Neuronal stem cell (in vitro differentiated cells): ENCODE data around the gene CDH13.

Experiments used
- DNase-seq: peaks from one replicate; pipeline ENCODE4 v3.0.0-alpha.2; 2013; ENCODE audit warnings: low spot score
- H2AFZ ChIP-seq: one replicate; pipeline ENCODE4 v1.6.1; 2013; ENCODE audit warnings: mild to moderate bottlenecking, low read length, inconsistent platforms
- H2AK5ac ChIP-seq: 2 replicates; pipeline ENCODE4 v1.6.1; 2013; ENCODE audit warnings: low read depth, mild to moderate bottlenecking, inconsistent platforms, low read length, moderate library complexity, mixed read lengths
- H2BK120ac ChIP-seq: 2 replicates; pipeline ENCODE4 v1.6.1; 2013; ENCODE audit warnings: low read depth, mild to moderate bottlenecking, inconsistent platforms, low read length, moderate library complexity, mixed read lengths
- H2BK12ac ChIP-seq: one replicate; pipeline ENCODE4 v1.6.1; 2013; ENCODE audit warnings: low read length, inconsistent platforms
- H2BK15ac ChIP-seq: 2 replicates; pipeline ENCODE4 v1.6.1; 2013; ENCODE audit warnings: mild to moderate bottlenecking, low read length, inconsistent platforms, mixed read lengths
- H2BK5ac ChIP-seq: one replicate; pipeline ENCODE4 v1.6.1; 2013; ENCODE audit warnings: inconsistent platforms, mild to moderate bottlenecking, low read length, moderate library complexity
- H3K14ac ChIP-seq: one replicate; pipeline ENCODE4 v1.6.1; 2013; ENCODE audit warnings: low read length, inconsistent platforms
- H3K18ac ChIP-seq: 2 replicates; pipeline ENCODE4 v1.6.1; 2013; ENCODE audit warnings: low read length, inconsistent platforms
- H3K23ac ChIP-seq: 2 replicates; pipeline ENCODE4 v1.6.1; 2013; ENCODE audit warnings: low read depth, mild to moderate bottlenecking, mixed read lengths, low read length, inconsistent platforms; ENCODE audit not compliant: poor library complexity
- H3K27ac ChIP-seq: replicated peaks from 3 replicates; pipeline ENCODE4 v1.5.1; 2013; ENCODE audit warnings: low read length, inconsistent platforms
- H3K27me3 ChIP-seq, 3 experiments: 2 replicates each; pipeline ENCODE4 v1.6.1; 2013; ENCODE audit warnings: low read length in 3 of 3, mild to moderate bottlenecking in 2 of 3, inconsistent platforms in 1 of 3, low read depth in 1 of 3, mixed read lengths in 1 of 3, moderate library complexity in 1 of 3; ENCODE audit not compliant: control insufficient read depth in 3 of 3, insufficient read depth in 3 of 3
- H3K36me3 ChIP-seq, 2 donors: replicated peaks in 1 of 2; 2 replicates each; pipeline ENCODE4 v1.6.1; 2013; ENCODE audit warnings: low read length in 2 of 2; ENCODE audit not compliant: control insufficient read depth in 2 of 2, insufficient read depth in 2 of 2
- H3K4ac ChIP-seq: 2 replicates; pipeline ENCODE4 v1.6.1; 2013; ENCODE audit warnings: inconsistent platforms, mild to moderate bottlenecking, low read length, moderate library complexity
- H3K4me1 ChIP-seq, 2 donors: 1 replicate in 1 of 2; 2 replicates in 1 of 2; pipeline ENCODE4 v1.6.1; 2013; ENCODE audit warnings: low read length in 2 of 2, low read depth in 1 of 2; ENCODE audit not compliant: control insufficient read depth in 2 of 2, insufficient read depth in 1 of 2
- H3K4me2 ChIP-seq: one replicate; pipeline ENCODE4 v1.6.1; 2013; ENCODE audit warnings: mild to moderate bottlenecking, low read length, inconsistent platforms; ENCODE audit not compliant: insufficient read depth, poor library complexity, severe bottlenecking
- H3K4me3 ChIP-seq, 2 donors: 2 replicates each; pipeline ENCODE4 v1.5.1; 2013; ENCODE audit warnings: low read length in 2 of 2, mild to moderate bottlenecking in 2 of 2, inconsistent platforms in 1 of 2, moderate library complexity in 1 of 2
- H3K79me1 ChIP-seq: one replicate; pipeline ENCODE4 v1.6.1; 2013; ENCODE audit warnings: low read depth, mild to moderate bottlenecking, inconsistent platforms, low read length, moderate library complexity
- H3K9ac ChIP-seq: one replicate; pipeline ENCODE4 v1.6.1; 2013; ENCODE audit warnings: mild to moderate bottlenecking, low read depth, low read length, inconsistent platforms; ENCODE audit not compliant: poor library complexity
- H3K9me3 ChIP-seq, 2 donors: replicated peaks in 1 of 2; 2 replicates each; pipeline versions ENCODE3 to v1.6.1; 2013; ENCODE audit warnings: low read length in 2 of 2, mild to moderate bottlenecking in 2 of 2, inconsistent platforms in 1 of 2, low read depth in 1 of 2, mixed read lengths in 1 of 2, moderate library complexity in 1 of 2; ENCODE audit not compliant: control insufficient read depth in 2 of 2, insufficient read depth in 1 of 2
- H4K8ac ChIP-seq: one replicate; pipeline ENCODE4 v1.6.1; 2013; ENCODE audit warnings: low read depth, mild to moderate bottlenecking, inconsistent platforms, low read length, moderate library complexity
- H4K91ac ChIP-seq: one replicate; pipeline ENCODE4 v1.6.1; 2013; ENCODE audit warnings: low read length, low read depth, mild to moderate bottlenecking, inconsistent platforms; ENCODE audit not compliant: poor library complexity
- WGBS, 2 donors: extraction: QIAGEN DNeasy Blood & Tissue Kit; methylation state at CpG; one replicate each; pipeline ENCODE4 v1.1.7; 2013; ENCODE audit warnings: missing lambda C conversion rate in 2 of 2, mixed read lengths in 1 of 2; ENCODE audit not compliant: insufficient read length in 2 of 2, insufficient replicate concordance in 1 of 2; ENCODE audit errors: extremely low coverage in 2 of 2; 5-methylcytosine and 5-hydroxymethylcytosine counted together

Gene CDH13

GRCh38 chr16:83116274-83116892 is 489.6 kb downstream of the CDH13 start:
- Histone ChIP-seq H3K23ac (no peak overlapping the region), H2BK12ac (no peak overlapping the region), H4K91ac (no peak overlapping the region), H3K27ac (no peak overlapping the region), H3K4ac (no peak overlapping the region), H4K8ac (no peak overlapping the region), H2AK5ac (no peak overlapping the region), H3K18ac (no peak overlapping the region), H3K4me1 (no peaks in the 10 kb centered on the region), H2AFZ (no peak overlapping the region), H3K4me3 (no peak overlapping the region), H3K9me3 (no peaks in the 10 kb centered on the region), H3K36me3 (no peaks in the 10 kb centered on the region), H3K4me2 (no peak overlapping the region), H2BK5ac (no peak overlapping the region), H3K27me3 (no peaks in the 10 kb centered on the region), H3K14ac (no peak overlapping the region), H3K79me1 (no peaks in the 10 kb centered on the region), H2BK15ac (no peak overlapping the region), H2BK120ac (no peak overlapping the region), H3K9ac (no peak overlapping the region)
- DNase-seq, result no peak
- WGBS, 2 donors, result no CpG with 5 or more reads among the region's 8 CpGs

GRCh38 chr16:83117810-83118209 is 491.0 kb downstream of the CDH13 start:
- no peak for DNase-seq
- Histone ChIP-seq H3K27ac (no peak overlapping the region), H3K4ac (no peak overlapping the region), H3K36me3 (no peaks in the 10 kb centered on the region), H2BK5ac (no peak overlapping the region), H3K9ac (peak overlapping the region; percentile 31), H4K91ac (peak overlapping the region; percentile 66), H2AK5ac (peak overlapping the region; percentile 25), H3K4me3 (no peak overlapping the region), H3K4me1 (no peaks in the 10 kb centered on the region), H3K79me1 (no peaks in the 10 kb centered on the region), H3K14ac (no peak overlapping the region), H2BK12ac (no peak overlapping the region), H2BK15ac (no peak overlapping the region), H4K8ac (no peak overlapping the region), H3K9me3 (no peaks in the 10 kb centered on the region), H2BK120ac (no peak overlapping the region), H3K4me2 (no peak overlapping the region), H2AFZ (no peak overlapping the region), H3K18ac (peak overlapping the region; percentile 51), H3K23ac (peak overlapping the region; percentile 60), H3K27me3 (no peaks in the 10 kb centered on the region)
- WGBS, 2 donors, result no CpG with 5 or more reads among the region's 8 CpGs

GRCh38 chr16:83118365-83118764 is 491.6 kb downstream of the CDH13 start:
- H3K4me2 ChIP-seq, result no peak overlapping the region
- H3K36me3 ChIP-seq, result no peaks in the 10 kb centered on the region
- WGBS, 2 donors, result no CpG with 5 or more reads among the region's 8 CpGs
- H3K14ac ChIP-seq, result peak overlapping the region; percentile 83
- no peak for DNase-seq
- H2BK15ac ChIP-seq, result no peak overlapping the region
- no peak overlapping the region for H3K4ac ChIP-seq
- H3K4me1 ChIP-seq, result no peaks in the 10 kb centered on the region
- H3K27ac ChIP-seq, result no peak overlapping the region
- no peak overlapping the region for H4K8ac ChIP-seq
- H3K9ac ChIP-seq, result peak overlapping the region; percentile 31
- H2BK5ac ChIP-seq, result no peak overlapping the region
- H4K91ac ChIP-seq, result peak overlapping the region; percentile 66
- H2BK120ac ChIP-seq, result no peak overlapping the region
- no peaks in the 10 kb centered on the region for H3K9me3 ChIP-seq
- H3K4me3 ChIP-seq, result no peak overlapping the region
- peak overlapping the region; percentile 51 for H3K18ac ChIP-seq
- H3K79me1 ChIP-seq, result no peaks in the 10 kb centered on the region
- no peak overlapping the region for H2AK5ac ChIP-seq
- H2AFZ ChIP-seq, result no peak overlapping the region
- no peaks in the 10 kb centered on the region for H3K27me3 ChIP-seq
- H3K23ac ChIP-seq, result peak overlapping the region; percentile 60
- no peak overlapping the region for H2BK12ac ChIP-seq

DNA sequence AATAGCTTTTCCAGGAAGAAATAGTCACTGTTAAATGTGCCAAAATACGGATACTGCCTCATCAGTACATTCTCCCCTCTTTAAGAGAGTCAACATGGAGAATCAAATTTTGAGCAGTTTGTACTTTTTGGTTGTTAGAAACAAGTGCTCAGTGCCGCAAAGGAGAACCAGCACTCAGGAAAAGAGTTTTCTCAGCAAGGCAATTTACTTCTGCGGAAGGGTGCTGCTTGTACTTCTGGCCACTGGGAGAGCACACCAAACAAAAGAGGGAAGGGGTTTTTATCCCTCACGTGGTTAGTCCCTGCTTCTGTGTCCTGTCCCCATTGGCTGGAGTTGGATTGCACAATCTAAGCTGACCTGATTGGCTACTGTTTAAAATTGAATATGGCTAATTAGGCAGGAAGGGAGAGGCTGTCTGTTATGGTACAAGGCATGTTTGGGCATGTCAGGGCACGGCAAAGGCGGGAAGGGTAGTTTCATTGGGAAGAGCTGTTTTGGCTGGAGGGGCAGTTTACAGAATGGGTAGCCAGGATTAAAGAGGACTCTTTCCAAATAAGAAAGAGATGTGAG is 499.3 kb downstream of the CDH13 start:
- peaks cover 0 to 1% of the 10 kb centered on the region in 2 donors for H3K9me3 ChIP-seq
- H3K18ac ChIP-seq, result no peak overlapping the region
- no peak overlapping the region for H2BK15ac ChIP-seq
- no peak overlapping the region for H3K4me2 ChIP-seq
- WGBS, 2 donors, result no CpG with 5 or more reads among the region's 6 CpGs
- no peak overlapping the region for H3K27ac ChIP-seq
- no peak overlapping the region for H2BK12ac ChIP-seq
- no peak overlapping the region for H2AK5ac ChIP-seq
- H2BK120ac ChIP-seq, result no peak overlapping the region
- H3K4ac ChIP-seq, result no peak overlapping the region
- H4K8ac ChIP-seq, result no peak overlapping the region
- H3K4me1 ChIP-seq, result peaks cover 0 to 1% of the 10 kb centered on the region in 2 donors
- H4K91ac ChIP-seq, result no peak overlapping the region
- no peak overlapping the region for H3K9ac ChIP-seq
- H3K23ac ChIP-seq, result no peak overlapping the region
- H3K4me3 ChIP-seq, result no peak overlapping the region
- no peaks in the 10 kb centered on the region for H3K27me3 ChIP-seq
- no peak for DNase-seq
- H3K79me1 ChIP-seq, result no peaks in the 10 kb centered on the region
- no peak overlapping the region for H2BK5ac ChIP-seq
- H3K14ac ChIP-seq, result no peak overlapping the region
- H3K36me3 ChIP-seq, result peaks cover 0 to 1% of the 10 kb centered on the region in 2 donors
- H2AFZ ChIP-seq, result no peak overlapping the region
